Measurements from ENCODE around the gene THOC2.
"Not testable (repeated sequence)": the region's sequence is repeated elsewhere in the genome, so short reads cannot be mapped to it uniquely, and the experiment has no call there.

Gene THOC2

DNA sequence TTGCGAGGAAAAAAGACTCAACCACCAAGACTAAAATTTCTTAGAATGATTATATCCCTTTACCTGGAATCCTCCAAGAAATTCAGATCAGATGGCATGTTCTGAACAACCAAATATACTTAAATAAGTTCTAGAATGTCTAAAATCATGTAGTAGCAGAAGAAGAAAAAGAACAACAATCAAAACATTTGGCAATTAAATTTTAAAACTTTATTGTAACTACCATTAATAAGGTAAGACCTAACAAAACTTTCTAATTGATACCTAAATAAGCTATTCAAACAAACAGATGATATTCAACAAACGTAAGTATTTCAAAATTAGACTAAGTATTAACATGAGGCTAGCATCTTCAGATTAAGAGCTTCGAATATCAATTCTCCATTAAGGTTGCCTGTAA lies 4.3 kb downstream of the THOC2 start:
- H3K4me2 ChIP-seq (ENCODE audit: low read length), result no peak overlapping the region
- TF ChIP-seq, protein P1, sequence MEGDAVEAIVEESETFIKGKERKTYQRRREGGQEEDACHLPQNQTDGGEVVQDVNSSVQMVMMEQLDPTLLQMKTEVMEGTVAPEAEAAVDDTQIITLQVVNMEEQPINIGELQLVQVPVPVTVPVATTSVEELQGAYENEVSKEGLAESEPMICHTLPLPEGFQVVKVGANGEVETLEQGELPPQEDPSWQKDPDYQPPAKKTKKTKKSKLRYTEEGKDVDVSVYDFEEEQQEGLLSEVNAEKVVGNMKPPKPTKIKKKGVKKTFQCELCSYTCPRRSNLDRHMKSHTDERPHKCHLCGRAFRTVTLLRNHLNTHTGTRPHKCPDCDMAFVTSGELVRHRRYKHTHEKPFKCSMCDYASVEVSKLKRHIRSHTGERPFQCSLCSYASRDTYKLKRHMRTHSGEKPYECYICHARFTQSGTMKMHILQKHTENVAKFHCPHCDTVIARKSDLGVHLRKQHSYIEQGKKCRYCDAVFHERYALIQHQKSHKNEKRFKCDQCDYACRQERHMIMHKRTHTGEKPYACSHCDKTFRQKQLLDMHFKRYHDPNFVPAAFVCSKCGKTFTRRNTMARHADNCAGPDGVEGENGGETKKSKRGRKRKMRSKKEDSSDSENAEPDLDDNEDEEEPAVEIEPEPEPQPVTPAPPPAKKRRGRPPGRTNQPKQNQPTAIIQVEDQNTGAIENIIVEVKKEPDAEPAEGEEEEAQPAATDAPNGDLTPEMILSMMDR (IDR thresholded peaks at IDR 0.05), result no peak
- H3K27ac ChIP-seq, result no peak overlapping the region
- no peaks in the 10 kb centered on the region for H3K36me3 ChIP-seq (ENCODE audit: control insufficient read depth, insufficient read depth, low read length)
- no peaks in the 10 kb centered on the region for H3K27me3 ChIP-seq (ENCODE audit: control insufficient read depth, insufficient read depth, low read length)
- no peak overlapping the region for H3K4me3 ChIP-seq (ENCODE audit: low read depth, low read length)
- H3K9ac ChIP-seq, result no peak overlapping the region
- no peaks in the 10 kb centered on the region for H3K4me1 ChIP-seq
- peaks cover 16% of the 10 kb centered on the region for H3K79me2 ChIP-seq
- no peaks in the 10 kb centered on the region for H3K9me3 ChIP-seq (ENCODE audit: control insufficient read depth, low read length)
- no peak overlapping the region for H2AFZ ChIP-seq

DNA sequence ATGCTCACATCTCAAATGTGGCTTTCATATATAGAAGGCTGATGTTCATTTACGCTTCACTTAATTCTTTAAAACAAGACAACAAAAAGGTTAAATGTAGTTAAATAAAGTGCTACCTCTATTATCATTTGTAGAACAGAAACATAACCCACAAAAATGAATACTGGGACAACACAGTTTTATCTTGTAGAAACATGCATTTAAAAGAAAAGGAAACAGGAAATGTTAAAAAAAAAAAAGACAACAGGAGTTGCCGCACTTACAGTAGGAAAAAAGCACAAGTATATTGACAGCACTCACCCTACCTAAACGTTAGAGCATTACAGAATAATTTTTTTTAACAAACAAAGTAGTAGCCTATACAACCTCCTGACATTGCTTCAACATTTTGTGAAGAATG lies 4.8 kb downstream of the THOC2 start:
- no peaks in the 10 kb centered on the region for H3K27me3 ChIP-seq (ENCODE audit: control insufficient read depth, insufficient read depth, low read length)
- H3K27ac ChIP-seq, result no peak overlapping the region
- no peak overlapping the region for H3K4me2 ChIP-seq (ENCODE audit: low read length)
- H3K4me1 ChIP-seq, result no peaks in the 10 kb centered on the region
- H3K9ac ChIP-seq, result no peak overlapping the region
- no peaks in the 10 kb centered on the region for H3K9me3 ChIP-seq (ENCODE audit: control insufficient read depth, low read length)
- no peaks in the 10 kb centered on the region for H3K36me3 ChIP-seq (ENCODE audit: control insufficient read depth, insufficient read depth, low read length)
- H3K79me2 ChIP-seq, result peaks cover 17% of the 10 kb centered on the region
- no peak overlapping the region for H2AFZ ChIP-seq
- TF ChIP-seq, protein P1 (IDR thresholded peaks at IDR 0.05), result no peak
- no peak overlapping the region for H3K4me3 ChIP-seq (ENCODE audit: low read depth, low read length)

DNA sequence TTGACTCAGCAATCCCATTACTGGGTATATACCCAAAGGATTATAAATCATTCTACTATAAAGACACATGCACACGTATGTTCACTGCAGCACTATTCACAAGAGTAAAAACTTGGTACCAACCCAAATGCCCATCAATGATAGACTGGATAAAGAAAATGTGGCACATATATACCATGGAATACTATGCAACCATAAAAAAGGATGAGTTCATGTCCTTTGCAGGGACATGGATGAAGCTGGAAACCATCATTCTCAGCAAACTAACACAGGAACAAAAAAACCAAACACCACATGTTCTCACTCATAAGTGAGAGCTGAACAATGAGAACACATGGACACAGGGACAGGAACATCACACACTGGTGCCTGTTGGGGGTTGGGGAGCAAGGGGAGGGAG lies 10.7 kb downstream of the THOC2 start:
- H3K79me2 ChIP-seq, result peaks cover 14% of the 10 kb centered on the region
- not testable (repeated sequence) for H3K4me2 ChIP-seq (ENCODE audit: low read length); H3K27me3 ChIP-seq (ENCODE audit: control insufficient read depth, insufficient read depth, low read length); H3K4me3 ChIP-seq (ENCODE audit: low read depth, low read length); H2AFZ ChIP-seq; H3K9me3 ChIP-seq (ENCODE audit: control insufficient read depth, low read length); H3K9ac ChIP-seq; H3K36me3 ChIP-seq (ENCODE audit: control insufficient read depth, insufficient read depth, low read length); H3K4me1 ChIP-seq; H3K27ac ChIP-seq

DNA sequence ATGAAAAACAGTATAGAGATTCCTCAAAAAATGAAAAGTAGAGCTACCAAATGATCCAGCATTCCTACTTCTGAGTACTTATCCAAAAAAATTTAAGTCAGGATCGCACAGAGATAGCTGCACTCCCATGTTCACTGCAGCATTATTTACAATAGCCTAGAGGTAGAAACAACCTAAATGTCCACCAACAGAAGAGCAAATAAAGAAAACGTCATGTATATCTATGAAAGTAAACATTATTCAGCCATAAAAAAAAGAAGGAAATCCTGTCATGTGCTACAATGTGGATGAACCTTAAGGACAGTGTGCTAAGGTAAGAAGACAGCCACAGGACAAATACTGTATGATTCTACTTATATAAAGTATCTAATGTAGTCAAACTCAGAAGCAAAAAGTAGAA lies 12.4 kb downstream of the THOC2 start:
- Histone ChIP-seq H3K36me3 (ENCODE audit: control insufficient read depth, insufficient read depth, low read length) (no peaks in the 10 kb centered on the region), H3K27me3 (ENCODE audit: control insufficient read depth, insufficient read depth, low read length) (no peaks in the 10 kb centered on the region), H3K27ac (no peak overlapping the region), H2AFZ (no peak overlapping the region), H3K4me2 (ENCODE audit: low read length) (no peak overlapping the region), H3K9me3 (ENCODE audit: control insufficient read depth, low read length) (no peaks in the 10 kb centered on the region), H3K4me3 (ENCODE audit: low read depth, low read length) (no peak overlapping the region), H3K79me2 (peaks cover 16% of the 10 kb centered on the region), H3K4me1 (no peaks in the 10 kb centered on the region), H3K9ac (no peak overlapping the region)
- TF ChIP-seq, protein P1 (IDR thresholded peaks at IDR 0.05), result no peak

DNA sequence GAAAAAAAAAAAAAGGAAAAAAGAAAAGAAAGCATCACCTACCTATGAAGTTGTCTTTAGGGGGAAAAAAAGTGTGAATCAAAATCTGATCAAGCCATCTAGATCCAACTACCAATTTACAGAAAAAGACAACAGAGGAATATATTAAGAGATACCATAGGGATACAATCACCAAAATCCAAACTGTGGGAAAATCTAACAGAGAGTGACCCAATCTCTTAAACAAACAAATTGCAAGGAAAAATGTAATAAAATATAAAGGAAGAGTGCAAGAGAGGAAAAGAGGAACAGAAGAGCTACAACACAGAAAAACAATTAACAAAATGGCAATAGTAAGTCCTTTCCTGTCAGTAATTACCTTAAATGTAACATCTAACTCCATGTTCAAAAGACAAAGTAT lies 19.0 kb downstream of the THOC2 start:
- H3K36me3 ChIP-seq (ENCODE audit: control insufficient read depth, insufficient read depth, low read length), result no peaks in the 10 kb centered on the region
- no peak overlapping the region for H3K9ac ChIP-seq
- TF ChIP-seq, protein P1 (IDR thresholded peaks at IDR 0.05), result no peak
- no peaks in the 10 kb centered on the region for H3K27me3 ChIP-seq (ENCODE audit: control insufficient read depth, insufficient read depth, low read length)
- H3K27ac ChIP-seq, result no peak overlapping the region
- peaks cover 12% of the 10 kb centered on the region for H3K79me2 ChIP-seq
- H3K9me3 ChIP-seq (ENCODE audit: control insufficient read depth, low read length), result no peaks in the 10 kb centered on the region
- H2AFZ ChIP-seq, result no peak overlapping the region
- H3K4me1 ChIP-seq, result no peaks in the 10 kb centered on the region
- no peak overlapping the region for H3K4me2 ChIP-seq (ENCODE audit: low read length)
- no peak overlapping the region for H3K4me3 ChIP-seq (ENCODE audit: low read depth, low read length)

Measured in parathyroid adenoma (tissue), 2 donors.